CD14-positive monocyte (primary cell): Measurements from ENCODE around the gene ALDOB. TPM values are rescaled to one million over a fixed set of nuclear protein-coding genes. Genes with fewer than 3 reads are reported as not detected.

ENCODE experiments used
- DNase-seq, 3 donors: peaks; one replicate each; pipeline ENCODE4 v3.0.0-alpha.2; 2011 to 2022
- H2AFZ ChIP-seq: 2 replicates; pipeline ENCODE4 v1.6.0; 2012; ENCODE audit warnings: mild to moderate bottlenecking, low read depth, low read length, inconsistent platforms; ENCODE audit not compliant: insufficient read depth, poor library complexity, severe bottlenecking
- H3K27ac ChIP-seq, 2 donors: 1 replicate in 1 of 2; 2 replicates in 1 of 2; pipeline ENCODE4 v1.5.1; 2012 to 2013; ENCODE audit warnings: low read length in 2 of 2, control low read depth in 1 of 2, inconsistent platforms in 1 of 2, low read depth in 1 of 2, mild to moderate bottlenecking in 1 of 2
- H3K27me3 ChIP-seq, 2 donors: one replicate each; pipeline versions ENCODE4 v1.6.0 to v1.6.1; 2011 to 2013; ENCODE audit warnings: low read length in 2 of 2; ENCODE audit not compliant: control insufficient read depth in 2 of 2, insufficient read depth in 2 of 2
- H3K36me3 ChIP-seq, 2 donors: replicated peaks in 1 of 2; 1 replicate in 1 of 2; 2 replicates in 1 of 2; pipeline versions ENCODE4 v1.5.1 to v1.6.1; 2012 to 2013; ENCODE audit warnings: low read length in 2 of 2, control low read depth in 1 of 2, inconsistent platforms in 1 of 2, mild to moderate bottlenecking in 1 of 2; ENCODE audit not compliant: insufficient read depth in 2 of 2, control insufficient read depth in 1 of 2
- H3K4me1 ChIP-seq, 2 donors: 1 replicate in 1 of 2; 2 replicates in 1 of 2; pipeline versions ENCODE4 v1.5.1 to v1.6.1; 2012 to 2013; ENCODE audit warnings: low read length in 2 of 2, control low read depth in 1 of 2, inconsistent platforms in 1 of 2, mild to moderate bottlenecking in 1 of 2, moderate library complexity in 1 of 2; ENCODE audit not compliant: insufficient read depth in 2 of 2, control insufficient read depth in 1 of 2
- H3K4me2 ChIP-seq: replicated peaks from 2 replicates; pipeline ENCODE3; 2012; ENCODE audit warnings: low read length, moderate library complexity, mild to moderate bottlenecking; ENCODE audit not compliant: poor library complexity, severe bottlenecking; ENCODE audit errors: extremely low read depth
- H3K4me3 ChIP-seq, 3 experiments: fragments of 200-600 bp in 1 of 3; sonication (generic) in 1 of 3; replicated peaks in 1 of 3; 1 replicate in 2 of 3; 2 replicates in 1 of 3; pipeline ENCODE4 v1.5.1; 2011 to 2013; ENCODE audit warnings: low read length in 3 of 3, mild to moderate bottlenecking in 3 of 3, control low read depth in 2 of 3, low read depth in 2 of 3, inconsistent platforms in 1 of 3, moderate library complexity in 1 of 3
- H3K79me2 ChIP-seq: 2 replicates; pipeline ENCODE4 v1.6.0; 2012; ENCODE audit warnings: mild to moderate bottlenecking, control low read depth, inconsistent platforms, low read length, moderate library complexity; ENCODE audit not compliant: insufficient read depth
- H3K9ac ChIP-seq: 2 replicates; pipeline ENCODE4 v1.6.0; 2017; ENCODE audit warnings: low read length, mild to moderate bottlenecking; ENCODE audit not compliant: insufficient read depth, poor library complexity, severe bottlenecking
- H3K9me3 ChIP-seq, 2 donors: replicated peaks in 1 of 2; 1 replicate in 1 of 2; 2 replicates in 1 of 2; pipeline versions ENCODE4 v1.5.1 to v1.6.1; 2012 to 2013; ENCODE audit warnings: low read length in 2 of 2, control low read depth in 1 of 2; ENCODE audit not compliant: control insufficient read depth in 1 of 2, insufficient read depth in 1 of 2
- H4K20me1 ChIP-seq: 2 replicates; pipeline ENCODE4 v1.6.0; 2012; ENCODE audit warnings: mild to moderate bottlenecking, low read length, control low read depth, moderate library complexity; ENCODE audit not compliant: insufficient read depth
- H3K27ac Mint-ChIP-seq, 7 donors: one replicate each; pipeline ENCODE4 v1.8.0; 2020; ENCODE audit warnings: mild to moderate bottlenecking in 7 of 7, mixed read lengths in 7 of 7, moderate library complexity in 6 of 7, inconsistent platforms in 2 of 7
- H3K27me3 Mint-ChIP-seq, 3 donors: one replicate each; pipeline ENCODE4 v1.8.0; 2021 to 2022; ENCODE audit warnings: low read depth in 3 of 3, mild to moderate bottlenecking in 3 of 3, mixed read lengths in 3 of 3, moderate library complexity in 3 of 3, inconsistent platforms in 1 of 3
- H3K36me3 Mint-ChIP-seq, 2 donors: one replicate each; pipeline ENCODE4 v1.8.0; 2020; ENCODE audit warnings: mixed read lengths in 2 of 2, inconsistent platforms in 1 of 2, mild to moderate bottlenecking in 1 of 2
- H3K4me1 Mint-ChIP-seq: one replicate; pipeline ENCODE4 v1.8.0; 2020; ENCODE audit warnings: mild to moderate bottlenecking, mixed read lengths
- H3K4me3 Mint-ChIP-seq, 2 donors: one replicate each; pipeline ENCODE4 v1.8.0; 2020; ENCODE audit warnings: mild to moderate bottlenecking in 2 of 2, mixed read lengths in 2 of 2, moderate library complexity in 1 of 2
- H3K9me3 Mint-ChIP-seq, 7 donors: one replicate each; pipeline ENCODE4 v1.8.0; 2020 to 2022; ENCODE audit warnings: mixed read lengths in 7 of 7, mild to moderate bottlenecking in 6 of 7, moderate library complexity in 6 of 7, inconsistent platforms in 2 of 7
- CTCF ChIP-seq: fragments of 200-600 bp; IDR thresholded peaks from one replicate; pipeline ENCODE4 v1.8.0; 2022; ENCODE audit warnings: antibody characterized with exemption, mild to moderate bottlenecking
- WGBS: methylation state at CpG from one replicate; pipeline ENCODE4 v1.1.5; 2013; ENCODE audit warnings: missing lambda C conversion rate; ENCODE audit not compliant: insufficient coverage; 5-methylcytosine and 5-hydroxymethylcytosine counted together
- intact Hi-C, 2 donors: fragments of 100-400 bp; cut with micrococcal nuclease; formaldehyde crosslinking; loops; one replicate each; pipeline versions ENCODE4 v1.15.0 to v1.15.1; 2023
- polyA plus RNA-seq, 3 donors: library from polyadenylated mRNA; depleted of rRNA in 1 of 3; unstranded in 2 of 3; stranded (reverse) in 1 of 3; fragments of 300-500 nt in 2 of 3; fragments of >200 nt in 1 of 3; fragmentation: Illumina TruSeq in 2 of 3; gene quantifications; 1 replicate in 2 of 3; 2 replicates in 1 of 3; pipeline ENCODE4 v1.2.3, GENCODE V29; 2012 to 2021

ALDOB gene
- polyA plus RNA-seq, 3 donors: not detected

GRCh38 chr9:101428909-101429308 lies 6.7 kb downstream of the ALDOB start:
- no peak overlapping the region for H2AFZ ChIP-seq
- Mint-ChIP-seq H3K4me1 (no peaks in the 10 kb centered on the region), H3K27me3 (peaks cover 0 to 5% (median 5%) of the 10 kb centered on the region in 3 donors), H3K4me3 (no peak overlapping the region), H3K36me3 (no peaks in the 10 kb centered on the region), H3K27ac (no peak overlapping the region), H3K9me3 (peaks cover 0 to 17% (median 1%) of the 10 kb centered on the region in 7 donors)
- H3K4me2 ChIP-seq: no peak overlapping the region
- no peaks in the 10 kb centered on the region for H4K20me1 ChIP-seq
- WGBS: 93% methylated on average over 2 of the region's 3 CpGs
- H3K27me3 ChIP-seq: peaks cover 0 to 2% of the 10 kb centered on the region in 2 donors
- H3K36me3 ChIP-seq: no peaks in the 10 kb centered on the region
- no peaks in the 10 kb centered on the region for H3K4me1 ChIP-seq
- H3K9me3 ChIP-seq: no peaks in the 10 kb centered on the region
- no peak overlapping the region for H3K27ac ChIP-seq
- DNase-seq: no peak
- intact Hi-C loops: no loop called here
- no peak overlapping the region for H3K9ac ChIP-seq
- TF ChIP-seq CTCF: no peak
- H3K79me2 ChIP-seq: no peaks in the 10 kb centered on the region
- no peak overlapping the region for H3K4me3 ChIP-seq

GRCh38 chr9:101427957-101428655 lies 7.5 kb downstream of the ALDOB start:
- no peaks in the 10 kb centered on the region for H3K4me1 ChIP-seq
- Mint-ChIP-seq H3K4me3 (no peak overlapping the region), H3K4me1 (no peaks in the 10 kb centered on the region), H3K27ac (no peak overlapping the region), H3K36me3 (no peaks in the 10 kb centered on the region), H3K27me3 (peaks cover 0 to 5% (median 3%) of the 10 kb centered on the region in 3 donors), H3K9me3 (peaks cover 0 to 14% (median 1%) of the 10 kb centered on the region in 7 donors)
- H3K27me3 ChIP-seq: peaks cover 0 to 2% of the 10 kb centered on the region in 2 donors
- H3K27ac ChIP-seq: no peak overlapping the region
- H3K9me3 ChIP-seq: no peaks in the 10 kb centered on the region
- no peaks in the 10 kb centered on the region for H4K20me1 ChIP-seq
- no peak overlapping the region for H3K9ac ChIP-seq
- no peak overlapping the region for H3K4me3 ChIP-seq
- H3K36me3 ChIP-seq: no peaks in the 10 kb centered on the region
- intact Hi-C loops: no loop called here
- H2AFZ ChIP-seq: no peak overlapping the region
- WGBS: no CpG with 5 or more reads among the region's 3 CpGs
- H3K79me2 ChIP-seq: no peaks in the 10 kb centered on the region
- H3K4me2 ChIP-seq: no peak overlapping the region
- DNase-seq: no peak
- no peak for TF ChIP-seq CTCF
